ENCODE measurements around the gene EHMT2. TPM values are rescaled to one million over a fixed set of nuclear protein-coding genes. Genes with fewer than 3 reads are reported as not detected.
A peak's percentile ranks its signal among the peaks of the same experiment; 100 is the strongest.

The EHMT2 gene
- total and polyA plus RNA-seq, 4 donors: 7.9 to 21.4 (median 10.6) TPM

GRCh38 chr6:31922942-31923341 is 25.4 kb upstream of the EHMT2 start:
- H3K36me3 ChIP-seq (ENCODE audit: control insufficient read depth in 4 of 4, insufficient read depth in 3 of 4, low read depth in 1 of 4, low read length in 3 of 4): no peaks in the 10 kb centered on the region
- H3K27ac ChIP-seq (ENCODE audit: low read depth in 1 of 2, low read length in 2 of 2): no peak overlapping the region
- no peaks in the 10 kb centered on the region for H3K27me3 ChIP-seq (ENCODE audit: control insufficient read depth in 4 of 4, insufficient read depth in 4 of 4, low read length in 3 of 4)
- no peak for TF ChIP-seq NR2F2 (IDR thresholded peaks at IDR 0.05)
- TF ChIP-seq HNF4G (IDR thresholded peaks at IDR 0.05): no peak
- no peak for TF ChIP-seq ATF3 (IDR thresholded peaks at IDR 0.05)
- no peak for TF ChIP-seq ZBTB33 (IDR thresholded peaks at IDR 0.05)
- TF ChIP-seq EGR1 (IDR thresholded peaks at IDR 0.05; ENCODE audit: low read depth in 2 of 2): no peak
- TF ChIP-seq RXRA (IDR thresholded peaks at IDR 0.05): peak in 1 of 2 donors; percentile 34
- no peak for TF ChIP-seq MAX (IDR thresholded peaks at IDR 0.05)
- TF ChIP-seq TAF1 (conservative IDR thresholded peaks at IDR 0.05): no peak
- peak; percentile 72 for TF ChIP-seq RAD21 (IDR thresholded peaks at IDR 0.05)
- TF ChIP-seq FOXA1 (IDR thresholded peaks at IDR 0.05): no peak
- TF ChIP-seq REST (IDR thresholded peaks at IDR 0.05): no peak
- peak; percentile 22 to 35 for TF ChIP-seq HNF4A (conservative IDR thresholded peaks at IDR 0.05)
- TF ChIP-seq FOXA2 (IDR thresholded peaks at IDR 0.05): no peak
- no peak for TF ChIP-seq SP1 (IDR thresholded peaks at IDR 0.05)
- peak; percentile 33 for TF ChIP-seq CTCF (IDR thresholded peaks at IDR 0.05; ENCODE audit: low read depth, low read length, missing input control)
- TF ChIP-seq GABPA (IDR thresholded peaks at IDR 0.05 in 1 of 2, conservative IDR thresholded peaks at IDR 0.05 in 1 of 2): no peak
- no peak for TF ChIP-seq JUND (IDR thresholded peaks at IDR 0.05)
- no peak for TF ChIP-seq YY1 (IDR thresholded peaks at IDR 0.05)
- no peak overlapping the region for H3K4me3 ChIP-seq (ENCODE audit: low read depth in 1 of 3, low read length in 3 of 3)
- no peak for DNase-seq (ENCODE audit: low spot score)
- 9% methylated on average over 5 of the region's 5 CpGs for WGBS
- H3K9me3 ChIP-seq (ENCODE audit: control insufficient read depth in 4 of 4, low read length in 3 of 4): no peaks in the 10 kb centered on the region
- H3K9ac ChIP-seq (ENCODE audit: low read depth in 1 of 2, low read length in 2 of 2): no peak overlapping the region
- H3K4me1 ChIP-seq (ENCODE audit: control insufficient read depth in 4 of 4, insufficient read depth in 4 of 4, low read length in 3 of 4): peaks cover 0 to 11% (median 5%) of the 10 kb centered on the region in 4 donors

Data from liver (tissue), 9 donors.